Kidney (tissue), 14 donors: ENCODE data around the gene CCDC85B. TPM values are rescaled to one million over a fixed set of nuclear protein-coding genes. Genes with fewer than 3 reads are reported as not detected.

Experiments used
- DNase-seq, 5 donors: peaks; one replicate each; pipeline ENCODE4 v3.0.0-alpha.2; 2013 to 2020
- FAIRE-seq: peaks from 2 replicates; lab custom pipeline; 2012; peaks lifted over from hg19 to GRCh38; lab: Jason Lieb, UNC
- H3K27ac ChIP-seq, 2 donors: one replicate each; pipeline ENCODE4 v1.7.0; 2013; ENCODE audit warnings: low read depth in 2 of 2, low read length in 2 of 2, inconsistent platforms in 1 of 2
- H3K27me3 ChIP-seq: one replicate; pipeline ENCODE4 v1.7.1; 2013; ENCODE audit warnings: low read length, inconsistent platforms; ENCODE audit not compliant: control insufficient read depth, insufficient read depth
- H3K36me3 ChIP-seq, 3 donors: one replicate each; pipeline versions ENCODE4 v1.7.0 to v1.7.1; 2013; ENCODE audit warnings: low read length in 3 of 3, control low read depth in 1 of 3, inconsistent platforms in 1 of 3; ENCODE audit not compliant: insufficient read depth in 3 of 3, control insufficient read depth in 2 of 3
- H3K4me1 ChIP-seq, 3 donors: one replicate each; pipeline versions ENCODE4 v1.7.0 to v1.7.1; 2013; ENCODE audit warnings: low read length in 3 of 3, inconsistent platforms in 1 of 3, low read depth in 1 of 3; ENCODE audit not compliant: control insufficient read depth in 2 of 3, insufficient read depth in 2 of 3
- H3K4me3 ChIP-seq, 3 donors: one replicate each; pipeline versions ENCODE4 v1.7.0 to v1.8.1; 2013; ENCODE audit warnings: low read length in 3 of 3, control low read depth in 1 of 3, inconsistent platforms in 1 of 3
- H3K9ac ChIP-seq, 3 donors: one replicate each; pipeline versions ENCODE4 v1.7.0 to v1.7.1; 2013; ENCODE audit warnings: low read length in 3 of 3, control low read depth in 1 of 3, inconsistent platforms in 1 of 3
- H3K9me3 ChIP-seq, 3 donors: one replicate each; pipeline versions ENCODE4 v1.7.0 to v1.7.1; 2013; ENCODE audit warnings: low read length in 3 of 3, control low read depth in 1 of 3, inconsistent platforms in 1 of 3; ENCODE audit not compliant: control insufficient read depth in 2 of 3, insufficient read depth in 1 of 3
- intact Hi-C: fragments of 100-400 bp; cut with DNase I; formaldehyde crosslinking; loops from one replicate; pipeline ENCODE4 v1.11.1; 2022
- polyA plus RNA-seq: library from polyadenylated mRNA; stranded (reverse); fragments of 350-450 nt; fragmentation: Illumina TruSeq; extraction: RNeasy Lipid Tissue Mini Kit (QIAGEN cat#74804); gene quantifications from one replicate; pipeline ENCODE4 v1.2.3, GENCODE V29; 2014; ENCODE audit warnings: low read depth, low replicate concordance; ENCODE audit not compliant: insufficient read depth
- total RNA-seq: library from RNA; stranded (reverse); fragmentation: NEBNext Ultra II Directional; extraction: Animal tissue kit (Norgen Biotek cat#: 25700); gene quantifications from one replicate; pipeline ENCODE4 v1.2.1, GENCODE V29; 2021
- TF ChIP-seq, protein P1 (sequence below): IDR thresholded peaks from 3 replicates; pipeline ENCODE4 v1.5.1; 2012; ENCODE audit warnings: mild to moderate bottlenecking, moderate library complexity, borderline replicate concordance; ENCODE audit not compliant: insufficient read depth; ENCODE audit errors: extremely low read depth
- donor health status: control.
- donor health status: control.
- donor health status: control.
- donor health status: control.
- donor health status: control.
- donor health status: DM: yes; HTN: yes; CAD: no.
- donor health status: Normal renal cell carcinoma (clear cell type).

CCDC85B gene
- total and polyA plus RNA-seq, 2 donors from 2014 or later = 26.1 to 31.8 TPM

DNA sequence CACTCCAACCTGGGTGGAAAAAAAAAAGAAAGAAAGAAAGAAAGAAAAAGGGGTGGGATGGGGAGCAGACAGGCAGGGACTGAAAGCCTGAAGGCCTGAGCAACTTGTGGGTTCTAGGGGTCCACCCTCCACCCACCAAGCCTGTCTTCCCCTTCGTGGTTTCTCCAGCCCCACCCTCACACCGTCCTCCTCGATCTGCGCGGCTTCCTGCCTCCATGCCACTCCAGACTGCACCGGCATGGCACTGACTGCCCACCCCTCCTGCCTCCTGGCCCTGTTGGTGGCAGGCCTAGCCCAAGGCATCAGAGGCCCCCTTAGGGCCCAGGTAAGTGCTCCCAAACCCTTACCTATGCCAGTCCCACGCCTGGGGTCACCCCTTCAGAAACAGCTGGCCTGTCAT is 10.9 kb upstream of the CCDC85B start, which contains the start of gene CTSW:
CTSW (plus strand) TSS at position 221 of the 400 bp plus-strand sequence; CDS start at position 239, 18 bp downstream.
- H3K27me3 ChIP-seq = no peaks in the 10 kb centered on the region
- H3K36me3 ChIP-seq = peaks cover 4 to 12% (median 5%) of the 10 kb centered on the region in 3 donors
- TF ChIP-seq, protein P1, sequence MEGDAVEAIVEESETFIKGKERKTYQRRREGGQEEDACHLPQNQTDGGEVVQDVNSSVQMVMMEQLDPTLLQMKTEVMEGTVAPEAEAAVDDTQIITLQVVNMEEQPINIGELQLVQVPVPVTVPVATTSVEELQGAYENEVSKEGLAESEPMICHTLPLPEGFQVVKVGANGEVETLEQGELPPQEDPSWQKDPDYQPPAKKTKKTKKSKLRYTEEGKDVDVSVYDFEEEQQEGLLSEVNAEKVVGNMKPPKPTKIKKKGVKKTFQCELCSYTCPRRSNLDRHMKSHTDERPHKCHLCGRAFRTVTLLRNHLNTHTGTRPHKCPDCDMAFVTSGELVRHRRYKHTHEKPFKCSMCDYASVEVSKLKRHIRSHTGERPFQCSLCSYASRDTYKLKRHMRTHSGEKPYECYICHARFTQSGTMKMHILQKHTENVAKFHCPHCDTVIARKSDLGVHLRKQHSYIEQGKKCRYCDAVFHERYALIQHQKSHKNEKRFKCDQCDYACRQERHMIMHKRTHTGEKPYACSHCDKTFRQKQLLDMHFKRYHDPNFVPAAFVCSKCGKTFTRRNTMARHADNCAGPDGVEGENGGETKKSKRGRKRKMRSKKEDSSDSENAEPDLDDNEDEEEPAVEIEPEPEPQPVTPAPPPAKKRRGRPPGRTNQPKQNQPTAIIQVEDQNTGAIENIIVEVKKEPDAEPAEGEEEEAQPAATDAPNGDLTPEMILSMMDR = no peak
- H3K9me3 ChIP-seq = no peaks in the 10 kb centered on the region
- no peak within 1 kb of the TSS for H3K27ac ChIP-seq
- intact Hi-C loops = loop anchor here (10.0 kb wide), 1 partner anchor 105 kb away; no protein-coding TSS in a partner anchor
- no peak within 1 kb of the TSS for H3K9ac ChIP-seq
- no peaks in the 10 kb centered on the region for H3K4me1 ChIP-seq
- H3K4me3 ChIP-seq = no peak within 1 kb of the TSS
- no peak for DNase-seq
- FAIRE-seq = no peak

DNA sequence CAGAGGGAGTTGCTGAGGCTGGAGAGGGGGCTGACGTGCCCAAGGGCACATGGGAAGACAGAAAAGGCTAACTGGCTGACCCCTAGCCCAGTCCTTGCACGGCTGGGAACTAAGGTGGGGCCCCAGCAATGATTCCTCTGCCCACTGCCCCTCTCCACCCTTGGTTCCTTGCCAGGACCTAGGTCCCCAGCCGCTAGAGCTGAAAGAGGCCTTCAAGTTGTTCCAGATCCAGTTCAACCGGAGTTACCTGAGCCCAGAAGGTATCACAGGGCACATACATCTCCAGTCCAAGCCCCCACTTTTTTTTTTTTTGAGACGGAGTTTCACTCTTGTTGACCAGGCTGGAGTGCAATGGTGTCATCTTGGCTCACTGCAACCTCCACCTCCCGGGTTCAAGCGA is 10.4 kb upstream of the CCDC85B start:
- Histone ChIP-seq H3K9me3 (no peaks in the 10 kb centered on the region), H3K36me3 (peaks cover 4 to 12% (median 5%) of the 10 kb centered on the region in 3 donors), H3K27me3 (no peaks in the 10 kb centered on the region), H3K27ac (no peak overlapping the region), H3K4me1 (peaks cover 0 to 3% (median 0%) of the 10 kb centered on the region in 3 donors), H3K9ac (no peak overlapping the region), H3K4me3 (no peak overlapping the region)
- TF ChIP-seq, protein P1 = no peak
- FAIRE-seq (no peak), DNase-seq (no peak)
- intact Hi-C loops = loop anchor here (10.0 kb wide), 1 partner anchor 105 kb away; no protein-coding TSS in a partner anchor

DNA sequence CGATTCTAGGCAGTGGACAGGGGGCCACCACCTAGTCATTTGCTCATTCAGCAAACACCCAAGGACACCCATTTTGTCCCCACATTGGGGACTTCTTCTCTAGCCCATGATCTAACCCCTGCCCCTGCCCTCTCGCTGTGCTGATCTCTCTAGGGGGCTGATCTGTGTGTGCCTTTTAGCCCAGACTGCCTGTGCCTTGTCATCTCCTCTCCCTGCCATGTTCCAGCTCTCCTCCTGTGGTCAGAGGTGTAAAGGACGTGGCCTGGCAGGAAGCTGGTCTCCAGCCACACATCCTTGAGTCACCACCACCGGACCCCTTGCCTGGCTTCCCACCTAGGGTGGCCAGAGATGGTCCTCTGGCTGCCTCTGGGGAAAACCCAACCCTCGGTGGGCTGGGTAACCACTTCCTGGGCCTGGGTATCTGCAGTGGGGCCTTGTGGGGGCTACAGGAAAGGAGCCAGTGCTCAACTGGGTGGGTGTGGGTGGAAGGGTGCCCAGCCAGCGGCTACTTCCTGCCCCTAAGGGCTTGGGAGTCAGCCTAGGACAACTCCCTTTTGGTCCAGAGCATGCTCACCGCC is 9.5 kb upstream of the CCDC85B start:
- Histone ChIP-seq H3K9ac (no peak overlapping the region), H3K36me3 (peaks cover 4 to 12% (median 5%) of the 10 kb centered on the region in 3 donors), H3K9me3 (no peaks in the 10 kb centered on the region), H3K27me3 (no peaks in the 10 kb centered on the region), H3K4me3 (no peak overlapping the region), H3K27ac (no peak overlapping the region), H3K4me1 (peaks cover 0 to 4% (median 0%) of the 10 kb centered on the region in 3 donors)
- DNase-seq (no peak), FAIRE-seq (no peak)
- TF ChIP-seq, protein P1 = no peak
- intact Hi-C loops = loop anchor here (10.0 kb wide), 1 partner anchor 104 kb away; no protein-coding TSS in a partner anchor
